ENCODE data around the gene RFX7.

The RFX7 gene

GRCh38 chr15:56194035-56194434 is 49.6 kb downstream of the RFX7 start:
- no peak for DNase-seq (ENCODE audit: low spot score)
- in situ Hi-C loops (cut with MboI; ENCODE audit: low sequenced_read_pairs, unreplicated experiment), result no loop called here
- no peak for TF ChIP-seq CTCF (IDR thresholded peaks at IDR 0.05; ENCODE audit: borderline replicate concordance, control extremely low read depth, extremely low read depth, insufficient read depth, missing control alignments)

GRCh38 chr15:56192659-56193442 is 50.8 kb downstream of the RFX7 start:
- TF ChIP-seq CTCF (IDR thresholded peaks at IDR 0.05; ENCODE audit: borderline replicate concordance, control extremely low read depth, extremely low read depth, insufficient read depth, missing control alignments), result no peak
- in situ Hi-C loops (cut with MboI; ENCODE audit: low sequenced_read_pairs, unreplicated experiment), result no loop called here
- no peak for DNase-seq (ENCODE audit: low spot score)

- TF ChIP-seq CTCF (IDR thresholded peaks at IDR 0.05; ENCODE audit: borderline replicate concordance, control extremely low read depth, extremely low read depth, insufficient read depth, missing control alignments), result no peak
- in situ Hi-C loops (cut with MboI; ENCODE audit: low sequenced_read_pairs, unreplicated experiment), result no loop called here
- no peak for DNase-seq (ENCODE audit: low spot score)
Observed at GRCh38 chr15:56187665-56188064, 56.0 kb downstream of the RFX7 start.

GRCh38 chr15:56185980-56186379 is 57.7 kb downstream of the RFX7 start:
- no peak for DNase-seq (ENCODE audit: low spot score)
- TF ChIP-seq CTCF (IDR thresholded peaks at IDR 0.05; ENCODE audit: borderline replicate concordance, control extremely low read depth, extremely low read depth, insufficient read depth, missing control alignments), result no peak
- in situ Hi-C loops (cut with MboI; ENCODE audit: low sequenced_read_pairs, unreplicated experiment), result no loop called here

GRCh38 chr15:56184516-56184915 is 59.2 kb downstream of the RFX7 start:
- TF ChIP-seq CTCF (IDR thresholded peaks at IDR 0.05; ENCODE audit: borderline replicate concordance, control extremely low read depth, extremely low read depth, insufficient read depth, missing control alignments), result no peak
- in situ Hi-C loops (cut with MboI; ENCODE audit: low sequenced_read_pairs, unreplicated experiment), result no loop called here
- no peak for DNase-seq (ENCODE audit: low spot score)

DNA sequence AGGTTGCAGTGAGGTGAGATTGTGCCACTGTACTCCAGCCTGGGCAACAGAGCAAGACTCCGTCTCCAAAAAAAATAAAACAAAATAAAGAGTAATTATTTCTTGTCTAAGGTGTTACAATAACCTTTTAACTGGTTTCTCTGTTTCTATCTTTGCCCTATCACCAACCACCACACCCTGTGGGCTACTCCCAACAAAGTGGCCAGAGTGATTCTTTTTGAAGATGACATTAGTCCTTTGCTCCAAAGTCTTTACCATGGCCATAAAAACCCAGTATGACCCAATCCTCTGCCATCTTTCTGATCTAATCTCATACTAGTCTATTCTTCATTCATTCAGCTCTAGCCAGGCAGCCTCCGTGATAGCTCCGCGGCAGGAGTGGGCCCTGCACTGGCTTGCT is 62.8 kb downstream of the RFX7 start:
- in situ Hi-C loops (cut with MboI; ENCODE audit: low sequenced_read_pairs, unreplicated experiment), result no loop called here
- TF ChIP-seq CTCF (IDR thresholded peaks at IDR 0.05; ENCODE audit: borderline replicate concordance, control extremely low read depth, extremely low read depth, insufficient read depth, missing control alignments), result no peak
- DNase-seq (ENCODE audit: low spot score), result no peak
